CD8-positive, alpha-beta memory T cell (primary cell): Measurements from ENCODE around the gene EFTUD2. TPM values are rescaled to one million over a fixed set of nuclear protein-coding genes. Genes with fewer than 3 reads are reported as not detected.

ENCODE experiments used
- CTCF ChIA-PET: fragments of 350-600 bp; sonication (Branson Sonifier 250); formaldehyde crosslinking; loops from one replicate; lab custom pipeline; 2021; ENCODE audit warnings: antibody characterized with exemption; lab: Charles Lee
- POLR2A ChIA-PET: fragments of 350-600 bp; sonication (Branson Sonifier 250); formaldehyde crosslinking; loops from one replicate; lab custom pipeline; 2021; ENCODE audit warnings: antibody characterized with exemption; lab: Charles Lee
- DNase-seq, 5 donors: peaks; one replicate each; pipeline versions ENCODE4 v3.0.0 to v3.0.0-alpha.2; 2020 to 2022; ENCODE audit warnings: mixed read lengths in 1 of 5
- H3K27ac ChIP-seq: one replicate; pipeline ENCODE4 v1.7.0; 2013; ENCODE audit warnings: low read depth, mild to moderate bottlenecking, low read length, moderate library complexity
- H3K27me3 ChIP-seq: 2 replicates; pipeline ENCODE4 v1.7.0; 2013; ENCODE audit warnings: low read length, mild to moderate bottlenecking; ENCODE audit not compliant: insufficient read depth, poor library complexity, severe bottlenecking
- H3K36me3 ChIP-seq: 2 replicates; pipeline ENCODE4 v1.7.0; 2013; ENCODE audit warnings: mild to moderate bottlenecking, low read length, moderate library complexity; ENCODE audit not compliant: insufficient read depth
- H3K4me1 ChIP-seq: 2 replicates; pipeline ENCODE4 v1.7.0; 2013; ENCODE audit warnings: mild to moderate bottlenecking, low read length, moderate library complexity; ENCODE audit not compliant: insufficient read depth
- H3K4me3 ChIP-seq: 2 replicates; pipeline ENCODE4 v1.7.0; 2013; ENCODE audit warnings: mild to moderate bottlenecking, low read length
- H3K9me3 ChIP-seq: 2 replicates; pipeline ENCODE4 v1.7.0; 2013; ENCODE audit warnings: mild to moderate bottlenecking, low read length
- H3K27ac Mint-ChIP-seq, 8 donors: one replicate each; pipeline ENCODE4 v1.8.0; 2020 to 2021; ENCODE audit warnings: mixed read lengths in 8 of 8, mild to moderate bottlenecking in 6 of 8, inconsistent platforms in 3 of 8, moderate library complexity in 3 of 8
- H3K27me3 Mint-ChIP-seq, 2 donors: one replicate each; pipeline ENCODE4 v1.8.0; 2020 to 2021; ENCODE audit warnings: mixed read lengths in 2 of 2, mild to moderate bottlenecking in 1 of 2, moderate library complexity in 1 of 2
- H3K36me3 Mint-ChIP-seq, 3 donors: one replicate each; pipeline ENCODE4 v1.8.0; 2020 to 2021; ENCODE audit warnings: mixed read lengths in 3 of 3, inconsistent platforms in 1 of 3, mild to moderate bottlenecking in 1 of 3
- H3K4me1 Mint-ChIP-seq, 3 donors: one replicate each; pipeline ENCODE4 v1.8.0; 2020 to 2021; ENCODE audit warnings: mixed read lengths in 3 of 3, inconsistent platforms in 1 of 3, mild to moderate bottlenecking in 1 of 3
- H3K4me3 Mint-ChIP-seq, 7 donors: one replicate each; pipeline ENCODE4 v1.8.0; 2020 to 2021; ENCODE audit warnings: mixed read lengths in 7 of 7, mild to moderate bottlenecking in 6 of 7, moderate library complexity in 4 of 7, inconsistent platforms in 2 of 7
- H3K9me3 Mint-ChIP-seq, 5 donors: one replicate each; pipeline ENCODE4 v1.8.0; 2020 to 2022; ENCODE audit warnings: mixed read lengths in 5 of 5, mild to moderate bottlenecking in 3 of 5, moderate library complexity in 2 of 5, inconsistent platforms in 1 of 5
- polyA plus RNA-seq: library from polyadenylated mRNA; unstranded; fragments of 300-500 nt; fragmentation: Illumina TruSeq; gene quantifications from one replicate; pipeline ENCODE4 v1.2.3, GENCODE V29; 2021
- total RNA-seq, 2 experiments: library from RNA; stranded (reverse); gene quantifications; one replicate each; pipeline ENCODE4 v1.2.3, GENCODE V29; 2021

Gene EFTUD2
- total and polyA plus RNA-seq, 3 experiments from 2014 or later, result 77.6 to 241 (median 229) TPM

- Mint-ChIP-seq H3K4me3 (no peak overlapping the region), H3K27ac (peak overlapping the region in 1 of 8 donors; percentile 21), H3K36me3 (no peaks in the 10 kb centered on the region), H3K4me1 (peaks cover 0 to 4% (median 0%) of the 10 kb centered on the region in 3 donors), H3K9me3 (no peaks in the 10 kb centered on the region), H3K27me3 (peaks cover 6 to 23% of the 10 kb centered on the region in 2 donors)
- CTCF ChIA-PET, result no interaction called here
- Histone ChIP-seq H3K27me3 (no peaks in the 10 kb centered on the region), H3K4me3 (no peak overlapping the region), H3K4me1 (no peaks in the 10 kb centered on the region), H3K9me3 (no peaks in the 10 kb centered on the region), H3K27ac (no peak overlapping the region), H3K36me3 (no peaks in the 10 kb centered on the region)
- POLR2A ChIA-PET, result no interaction called here
- no peak for DNase-seq
These were observed 7.8 kb upstream of the EFTUD2 start for GRCh38 chr17:44906763-44907728.

DNA sequence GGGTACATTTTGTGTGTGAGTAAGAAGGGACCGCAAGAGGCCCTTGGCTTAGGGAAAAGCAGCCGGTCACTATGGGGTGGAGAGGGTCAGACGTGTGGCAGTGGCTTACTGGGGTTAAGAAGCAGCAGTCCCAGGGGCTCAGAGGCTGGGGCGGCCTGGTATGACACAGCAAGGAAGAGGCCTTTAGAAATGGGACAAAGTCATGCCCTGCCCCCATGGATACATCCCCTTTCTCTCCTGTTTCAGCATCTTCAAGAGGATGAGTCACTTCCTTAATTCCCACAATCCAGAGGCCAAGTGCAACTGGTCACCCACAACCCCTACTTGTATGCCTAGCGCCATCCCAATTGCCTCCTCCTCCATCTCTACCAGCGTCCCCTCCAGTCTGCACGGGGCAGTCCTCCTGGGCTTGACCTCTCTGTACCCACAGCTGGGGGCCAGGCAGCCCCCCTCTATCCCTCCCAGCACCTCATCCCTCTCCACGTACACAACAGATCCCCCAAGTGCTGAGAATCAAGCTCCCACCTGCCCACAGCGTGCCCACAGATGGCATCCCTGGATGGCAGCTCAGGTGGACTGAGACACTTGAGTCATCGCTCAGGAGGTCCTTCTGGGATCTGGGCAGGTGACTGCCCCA is 6.9 kb upstream of the EFTUD2 start:
- Histone ChIP-seq H3K4me3 (no peak overlapping the region), H3K4me1 (no peaks in the 10 kb centered on the region), H3K27me3 (no peaks in the 10 kb centered on the region), H3K9me3 (no peaks in the 10 kb centered on the region), H3K27ac (peak overlapping the region; percentile 24), H3K36me3 (no peaks in the 10 kb centered on the region)
- ChIA-PET POLR2A (no interaction called here), CTCF (no interaction called here)
- Mint-ChIP-seq H3K4me1 (peaks cover 0 to 4% (median 0%) of the 10 kb centered on the region in 3 donors), H3K9me3 (no peaks in the 10 kb centered on the region), H3K4me3 (no peak overlapping the region), H3K27ac (no peak overlapping the region), H3K27me3 (peaks cover 5 to 19% of the 10 kb centered on the region in 2 donors), H3K36me3 (no peaks in the 10 kb centered on the region)
- DNase-seq, result no peak

DNA sequence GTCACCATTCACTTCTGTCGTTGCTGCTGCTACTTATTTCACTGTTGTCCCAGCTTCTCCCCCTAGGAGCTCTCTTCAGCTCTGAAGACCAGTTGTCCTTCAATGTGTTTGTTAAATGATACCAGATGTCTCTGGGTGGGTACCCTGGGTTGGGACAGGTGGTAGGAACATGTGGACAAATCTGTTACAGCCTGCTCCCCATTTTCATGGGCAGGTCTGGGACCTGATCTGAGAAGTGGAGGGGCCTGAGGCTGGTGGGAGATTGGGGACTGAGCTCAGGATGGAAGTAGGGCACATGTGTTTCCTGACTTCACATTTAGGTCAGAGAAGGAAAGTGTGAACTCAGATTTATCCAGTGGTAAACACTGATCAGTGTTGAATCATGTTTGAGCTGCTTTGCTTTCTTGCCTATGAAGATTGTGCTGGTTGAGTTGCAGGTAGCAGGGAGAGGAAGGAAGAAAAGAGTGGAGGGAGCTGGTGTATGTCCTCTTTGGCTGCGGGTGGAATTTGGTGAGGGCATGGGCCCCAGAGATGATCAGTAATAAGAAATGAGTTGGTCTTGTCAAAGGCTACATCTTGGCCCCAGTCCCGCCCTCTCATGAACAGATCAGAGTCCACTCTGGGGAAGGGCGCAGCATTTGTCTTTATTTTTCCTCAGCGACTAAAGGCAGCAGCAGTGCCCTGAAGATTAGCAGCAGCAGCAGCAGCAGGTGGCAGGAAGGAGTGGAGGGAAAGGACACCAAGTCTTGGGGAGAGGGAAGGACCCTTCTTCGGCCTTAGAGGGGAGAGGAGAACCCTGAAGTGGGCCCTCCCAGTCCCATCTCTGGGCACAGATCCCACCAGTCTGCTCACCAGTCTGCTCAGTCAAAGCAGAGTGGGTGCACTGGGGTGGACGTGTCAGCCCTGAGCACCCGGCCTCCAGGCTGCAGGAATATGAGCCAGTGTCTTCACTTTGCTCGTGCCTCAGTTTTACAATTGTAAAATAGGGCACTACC is 6.1 kb upstream of the EFTUD2 start:
- H3K27me3 Mint-ChIP-seq, result peaks cover 1 to 12% of the 10 kb centered on the region in 2 donors
- Histone ChIP-seq H3K27ac (no peak overlapping the region), H3K4me1 (no peaks in the 10 kb centered on the region), H3K9me3 (no peaks in the 10 kb centered on the region), H3K4me3 (no peak overlapping the region), H3K36me3 (no peaks in the 10 kb centered on the region), H3K27me3 (no peaks in the 10 kb centered on the region)
- ChIA-PET POLR2A (no interaction called here), CTCF (interaction anchor here (0.8 to 0.9 kb wide), 2 partner anchors 117 to 194 kb away, joined by 3 read pairs; no protein-coding TSS in a partner anchor)
- no peaks in the 10 kb centered on the region for H3K36me3 Mint-ChIP-seq
- peaks cover 0 to 2% (median 1%) of the 10 kb centered on the region in 3 donors for H3K4me1 Mint-ChIP-seq
- no peaks in the 10 kb centered on the region for H3K9me3 Mint-ChIP-seq
- H3K4me3 Mint-ChIP-seq, result no peak overlapping the region
- DNase-seq, result no peak
- H3K27ac Mint-ChIP-seq, result peak overlapping the region in 3 of 8 donors; percentile 0 to 78 (median 2)

- Histone ChIP-seq H3K36me3 (no peaks in the 10 kb centered on the region), H3K27ac (no peak overlapping the region), H3K4me3 (no peak overlapping the region), H3K9me3 (no peaks in the 10 kb centered on the region), H3K4me1 (peaks cover 6% of the 10 kb centered on the region), H3K27me3 (no peaks in the 10 kb centered on the region)
- no peak overlapping the region for H3K4me3 Mint-ChIP-seq
- H3K27ac Mint-ChIP-seq, result peak overlapping the region in 1 of 8 donors; percentile 60
- peaks cover 8 to 12% (median 9%) of the 10 kb centered on the region in 3 donors for H3K4me1 Mint-ChIP-seq
- ChIA-PET CTCF (interaction anchor here (0.8 to 0.9 kb wide), 2 partner anchors 118 to 195 kb away, joined by 3 read pairs; no protein-coding TSS in a partner anchor), POLR2A (no interaction called here)
- H3K27me3 Mint-ChIP-seq, result peaks cover 5 to 12% of the 10 kb centered on the region in 2 donors
- peaks cover 0 to 4% (median 0%) of the 10 kb centered on the region in 3 donors for H3K36me3 Mint-ChIP-seq
- no peaks in the 10 kb centered on the region for H3K9me3 Mint-ChIP-seq
- no peak for DNase-seq
These were observed 5.0 kb upstream of the EFTUD2 start for GRCh38 chr17:44904001-44904984.

GRCh38 chr17:44903012-44903685 is 3.9 kb upstream of the EFTUD2 start:
- peaks cover 0 to 10% (median 1%) of the 10 kb centered on the region in 3 donors for H3K36me3 Mint-ChIP-seq
- Histone ChIP-seq H3K4me1 (peaks cover 12% of the 10 kb centered on the region), H3K4me3 (no peak overlapping the region), H3K27me3 (no peaks in the 10 kb centered on the region), H3K36me3 (no peaks in the 10 kb centered on the region), H3K9me3 (no peaks in the 10 kb centered on the region), H3K27ac (no peak overlapping the region)
- POLR2A ChIA-PET, result interaction anchor here (1.4 kb wide), 1 partner anchor 1905 kb away, joined by 3 read pairs; the partner anchor contains the start of gene RPL27
- peaks cover 5 to 12% of the 10 kb centered on the region in 2 donors for H3K27me3 Mint-ChIP-seq
- no peak for DNase-seq
- H3K4me1 Mint-ChIP-seq, result peaks cover 17 to 22% (median 20%) of the 10 kb centered on the region in 3 donors
- CTCF ChIA-PET, result interaction anchor here (0.9 kb wide), 1 partner anchor 8 kb away, joined by 3 read pairs; no protein-coding TSS in a partner anchor
- peak overlapping the region in 1 of 8 donors; percentile 60 for H3K27ac Mint-ChIP-seq
- peak overlapping the region in 1 of 7 donors; percentile 60 for H3K4me3 Mint-ChIP-seq
- H3K9me3 Mint-ChIP-seq, result no peaks in the 10 kb centered on the region

- Mint-ChIP-seq H3K4me3 (no peak overlapping the region), H3K9me3 (no peaks in the 10 kb centered on the region), H3K27ac (peak overlapping the region in 3 of 8 donors; percentile 44 to 100 (median 77)), H3K27me3 (peaks cover 4 to 12% of the 10 kb centered on the region in 2 donors), H3K36me3 (peaks cover 0 to 10% (median 1%) of the 10 kb centered on the region in 3 donors), H3K4me1 (peaks cover 17 to 23% (median 20%) of the 10 kb centered on the region in 3 donors)
- ChIA-PET CTCF (interaction anchor here (0.9 to 1.5 kb wide), 4 partner anchors 9 to 120 kb away, joined by 3 to 5 read pairs (median 3); no protein-coding TSS in a partner anchor), POLR2A (interaction anchor here (1.4 kb wide), 1 partner anchor 1904 kb away, joined by 3 read pairs; the partner anchor contains the start of gene RPL27)
- no peak for DNase-seq
- Histone ChIP-seq H3K9me3 (no peaks in the 10 kb centered on the region), H3K4me3 (no peak overlapping the region), H3K36me3 (no peaks in the 10 kb centered on the region), H3K27me3 (no peaks in the 10 kb centered on the region), H3K4me1 (peaks cover 19% of the 10 kb centered on the region), H3K27ac (no peak overlapping the region)
These were observed 3.0 kb upstream of the EFTUD2 start for GRCh38 chr17:44902135-44902760.
